B cell (primary cell): ENCODE data around the gene ZNF441.

Experiments used
- CTCF ChIP-seq: fragments of 200-600 bp; IDR thresholded peaks from one replicate; pipeline ENCODE4 v1.8.0; 2022; ENCODE audit warnings: antibody characterized with exemption, mild to moderate bottlenecking
- EZH2 ChIP-seq: IDR thresholded peaks from 2 replicates; pipeline ENCODE4 v1.6.1; 2012; ENCODE audit warnings: borderline replicate concordance, low read depth, mild to moderate bottlenecking, moderate library complexity, low read length; ENCODE audit not compliant: insufficient read depth, poor library complexity, severe bottlenecking

GRCh38 chr19:11781295-11782057 lies 14.7 kb downstream of the ZNF441 start:
- TF ChIP-seq CTCF (no peak), EZH2 (no peak)
